Esophagus (tissue), 2 donors: ENCODE measurements around the gene DRC1. TPM values are rescaled to one million over a fixed set of nuclear protein-coding genes. Genes with fewer than 3 reads are reported as not detected.

Experiments
- H3K27ac ChIP-seq, 2 donors: one replicate each; pipeline ENCODE4 v1.5.1; 2013; ENCODE audit warnings: low read depth in 2 of 2, mild to moderate bottlenecking in 2 of 2, inconsistent platforms in 1 of 2, low read length in 1 of 2, moderate library complexity in 1 of 2
- H3K27me3 ChIP-seq, 2 donors: one replicate each; pipeline ENCODE4 v1.6.1; 2013; ENCODE audit warnings: low read length in 2 of 2, control low read depth in 1 of 2, mild to moderate bottlenecking in 1 of 2; ENCODE audit not compliant: insufficient read depth in 2 of 2, control insufficient read depth in 1 of 2
- H3K36me3 ChIP-seq, 2 donors: one replicate each; pipeline ENCODE4 v1.6.1; 2013; ENCODE audit warnings: low read length in 1 of 2; ENCODE audit not compliant: control insufficient read depth in 2 of 2, insufficient read depth in 2 of 2
- H3K4me1 ChIP-seq, 2 donors: one replicate each; pipeline ENCODE4 v1.6.1; 2013; ENCODE audit warnings: low read length in 1 of 2; ENCODE audit not compliant: control insufficient read depth in 2 of 2, insufficient read depth in 2 of 2
- H3K4me3 ChIP-seq, 2 donors: one replicate each; pipeline ENCODE4 v1.5.1; 2013; ENCODE audit warnings: low read length in 2 of 2, mild to moderate bottlenecking in 2 of 2, low read depth in 1 of 2, moderate library complexity in 1 of 2
- H3K9me3 ChIP-seq, 2 donors: one replicate each; pipeline ENCODE4 v1.6.1; 2013; ENCODE audit warnings: mild to moderate bottlenecking in 2 of 2, low read depth in 1 of 2, low read length in 1 of 2, moderate library complexity in 1 of 2; ENCODE audit not compliant: control insufficient read depth in 2 of 2, insufficient read depth in 1 of 2
- WGBS, 2 donors: extraction: QIAGEN DNeasy Blood & Tissue Kit; methylation state at CpG; one replicate each; pipeline ENCODE4 v1.1.7; 2013; 5-methylcytosine and 5-hydroxymethylcytosine counted together
- polyA plus RNA-seq, 2 donors: library from polyadenylated mRNA; stranded (reverse); fragments of 200-250 nt; gene quantifications; one replicate each; pipeline ENCODE4 v1.2.3, GENCODE V29; 2013
- donor health status: healthy with polysubstance abuse.
- donor health status: Bipolar disorder and iron deficiency.

Gene DRC1
- polyA plus RNA-seq, 2 donors = 0.08 TPM; not detected in 1

GRCh38 chr2:26493566-26493965 lies 91.8 kb downstream of the DRC1 start:
- Histone ChIP-seq H3K27ac (no peak overlapping the region), H3K4me1 (no peaks in the 10 kb centered on the region), H3K4me3 (no peak overlapping the region), H3K36me3 (no peaks in the 10 kb centered on the region), H3K27me3 (no peaks in the 10 kb centered on the region), H3K9me3 (no peaks in the 10 kb centered on the region)
- 89 to 91% methylated on average over 10 of the region's 10 CpGs for WGBS, 2 donors

- Histone ChIP-seq H3K27ac (no peak overlapping the region), H3K27me3 (no peaks in the 10 kb centered on the region), H3K9me3 (no peaks in the 10 kb centered on the region), H3K4me1 (no peaks in the 10 kb centered on the region), H3K36me3 (no peaks in the 10 kb centered on the region), H3K4me3 (no peak overlapping the region)
- whole genome bisulfite sequencing, 2 donors = 97 to 100% methylated on average over 4 of the region's 4 CpGs
These were observed 92.5 kb downstream of the DRC1 start for GRCh38 chr2:26494199-26494598.

GRCh38 chr2:26494891-26495290 lies 93.2 kb downstream of the DRC1 start:
- Histone ChIP-seq H3K9me3 (no peaks in the 10 kb centered on the region), H3K4me3 (no peak overlapping the region), H3K4me1 (no peaks in the 10 kb centered on the region), H3K27ac (no peak overlapping the region), H3K27me3 (no peaks in the 10 kb centered on the region), H3K36me3 (no peaks in the 10 kb centered on the region)
- 83 to 92% methylated on average over 8 of the region's 8 CpGs for WGBS, 2 donors

GRCh38 chr2:26495705-26496297 lies 94.1 kb downstream of the DRC1 start:
- Histone ChIP-seq H3K27me3 (no peaks in the 10 kb centered on the region), H3K4me3 (no peak overlapping the region), H3K9me3 (no peaks in the 10 kb centered on the region), H3K4me1 (no peaks in the 10 kb centered on the region), H3K36me3 (no peaks in the 10 kb centered on the region), H3K27ac (no peak overlapping the region)
- WGBS, 2 donors = 45 to 55% methylated on average over 8 of the region's 8 CpGs

- whole genome bisulfite sequencing, 2 donors = 62 to 64% methylated on average over 4 of the region's 4 CpGs
- H3K4me1 ChIP-seq = peaks cover 0 to 5% of the 10 kb centered on the region in 2 donors
- H3K27ac ChIP-seq = no peak overlapping the region
- H3K36me3 ChIP-seq = no peaks in the 10 kb centered on the region
- H3K9me3 ChIP-seq = no peaks in the 10 kb centered on the region
- H3K27me3 ChIP-seq = no peaks in the 10 kb centered on the region
- H3K4me3 ChIP-seq = no peak overlapping the region
These were observed 98.7 kb downstream of the DRC1 start for GRCh38 chr2:26500406-26500805.

GRCh38 chr2:26503231-26503880 lies 101.6 kb downstream of the DRC1 start:
- Histone ChIP-seq H3K36me3 (no peaks in the 10 kb centered on the region), H3K27ac (no peak overlapping the region), H3K4me3 (peak overlapping the region in 1 of 2 donors; percentile 43), H3K9me3 (no peaks in the 10 kb centered on the region), H3K27me3 (no peaks in the 10 kb centered on the region), H3K4me1 (peaks cover 0 to 5% of the 10 kb centered on the region in 2 donors)
- 2 to 4% methylated on average over 39 to 41 of the region's 41 CpGs for WGBS, 2 donors

GRCh38 chr2:26504002-26504401 lies 102.3 kb downstream of the DRC1 start:
- no peak overlapping the region for H3K4me3 ChIP-seq
- WGBS, 2 donors = 52 to 57% methylated on average over 13 of the region's 13 CpGs
- peaks cover 0 to 5% of the 10 kb centered on the region in 2 donors for H3K4me1 ChIP-seq
- no peaks in the 10 kb centered on the region for H3K36me3 ChIP-seq
- no peaks in the 10 kb centered on the region for H3K9me3 ChIP-seq
- no peak overlapping the region for H3K27ac ChIP-seq
- no peaks in the 10 kb centered on the region for H3K27me3 ChIP-seq

GRCh38 chr2:26506279-26506678 lies 104.6 kb downstream of the DRC1 start:
- 71 to 87% methylated on average over 4 of the region's 4 CpGs for WGBS, 2 donors
- no peaks in the 10 kb centered on the region for H3K36me3 ChIP-seq

More at GRCh38 chr2:26506279-26506678, 104.6 kb downstream of the DRC1 start:
- Histone ChIP-seq H3K9me3 (no peaks in the 10 kb centered on the region), H3K27me3 (no peaks in the 10 kb centered on the region), H3K4me3 (no peak overlapping the region), H3K4me1 (peaks cover 0 to 5% of the 10 kb centered on the region in 2 donors), H3K27ac (no peak overlapping the region)
